SU-DHL-6 (cell line): ENCODE results near the gene CELSR1.

Experiments used
- H2AFZ ChIP-seq: fragments of 200-600 bp; sonication (generic); 2 replicates; pipeline ENCODE4 v1.6.1; 2014; ENCODE audit warnings: low read depth, mild to moderate bottlenecking, moderate library complexity, mixed read lengths, antibody characterized with exemption, low read length; ENCODE audit not compliant: severe bottlenecking
- H3F3A ChIP-seq: fragments of 200-600 bp; shearing (Covaris generic); 2 replicates; pipeline ENCODE4 v1.6.0; 2016; ENCODE audit warnings: antibody characterized with exemption, mild to moderate bottlenecking; ENCODE audit not compliant: insufficient read depth
- H3K27ac ChIP-seq: fragments of 200-600 bp; sonication (generic); 2 replicates; pipeline ENCODE4 v1.5.1; 2016; ENCODE audit warnings: low read depth, mild to moderate bottlenecking, low read length, moderate library complexity, mixed read lengths
- H3K27me3 ChIP-seq: fragments of 200-600 bp; sonication (generic), shearing (Covaris generic); 2 replicates; pipeline ENCODE4 v1.6.0; 2014; ENCODE audit warnings: mild to moderate bottlenecking, low read length
- H3K36me3 ChIP-seq: fragments of 200-600 bp; sonication (generic); 2 replicates; pipeline ENCODE4 v1.6.1; 2014; ENCODE audit warnings: mild to moderate bottlenecking, low read length, mixed read lengths
- H3K4me2 ChIP-seq: fragments of 300-600, 200-600 bp; shearing (Covaris generic), sonication (generic); 2 replicates; pipeline ENCODE4 v1.6.0; 2014; ENCODE audit warnings: low read length, low read depth, mild to moderate bottlenecking; ENCODE audit not compliant: poor library complexity, severe bottlenecking
- H3K4me3 ChIP-seq: fragments of 200-600 bp; sonication (generic); 2 replicates; pipeline ENCODE4 v1.5.1; 2014; ENCODE audit warnings: antibody characterized with exemption, low read length, mild to moderate bottlenecking, mixed read lengths; ENCODE audit not compliant: insufficient read depth, poor library complexity, severe bottlenecking
- H3K79me2 ChIP-seq: fragments of 200-600 bp; sonication (generic); 2 replicates; pipeline ENCODE4 v1.6.1; 2014; ENCODE audit warnings: mild to moderate bottlenecking, low read length, moderate library complexity; ENCODE audit not compliant: insufficient read depth
- H3K9ac ChIP-seq: fragments of 200-600 bp; sonication (generic); 2 replicates; pipeline ENCODE4 v1.7.0; 2014; ENCODE audit warnings: mild to moderate bottlenecking, low read length
- H3K9me2 ChIP-seq: fragments of 200-600 bp; sonication (generic); replicated peaks from 2 replicates; pipeline ENCODE4 v1.6.1; 2014; ENCODE audit warnings: low read length; ENCODE audit not compliant: insufficient read depth
- H3K9me3 ChIP-seq: fragments of 200-600 bp; sonication (generic); 2 replicates; pipeline ENCODE4 v1.6.1; 2014; ENCODE audit warnings: low read length, mixed read lengths; ENCODE audit not compliant: insufficient read depth
- H4K20me1 ChIP-seq: fragments of 200-600 bp; sonication (generic); 2 replicates; pipeline ENCODE4 v1.6.1; 2014; ENCODE audit warnings: low read depth, mild to moderate bottlenecking, antibody characterized with exemption, low read length, moderate library complexity, mixed read lengths
- CTCF ChIP-seq: fragments of 200-600 bp; sonication (generic); IDR thresholded peaks from one replicate; pipeline ENCODE4 v1.5.1; 2017; ENCODE audit warnings: antibody characterized with exemption, mild to moderate bottlenecking, low read length, moderate library complexity; ENCODE audit not compliant: insufficient read depth, poor library complexity, severe bottlenecking
- EZH2phosphoT487 ChIP-seq: fragments of 200-600 bp; sonication (generic), shearing (Covaris generic); conservative IDR thresholded peaks from 2 replicates; pipeline ENCODE4 v1.6.1; 2018; ENCODE audit warnings: mild to moderate bottlenecking, antibody characterized with exemption, low read length, moderate library complexity, mixed read lengths

The CELSR1 gene

DNA sequence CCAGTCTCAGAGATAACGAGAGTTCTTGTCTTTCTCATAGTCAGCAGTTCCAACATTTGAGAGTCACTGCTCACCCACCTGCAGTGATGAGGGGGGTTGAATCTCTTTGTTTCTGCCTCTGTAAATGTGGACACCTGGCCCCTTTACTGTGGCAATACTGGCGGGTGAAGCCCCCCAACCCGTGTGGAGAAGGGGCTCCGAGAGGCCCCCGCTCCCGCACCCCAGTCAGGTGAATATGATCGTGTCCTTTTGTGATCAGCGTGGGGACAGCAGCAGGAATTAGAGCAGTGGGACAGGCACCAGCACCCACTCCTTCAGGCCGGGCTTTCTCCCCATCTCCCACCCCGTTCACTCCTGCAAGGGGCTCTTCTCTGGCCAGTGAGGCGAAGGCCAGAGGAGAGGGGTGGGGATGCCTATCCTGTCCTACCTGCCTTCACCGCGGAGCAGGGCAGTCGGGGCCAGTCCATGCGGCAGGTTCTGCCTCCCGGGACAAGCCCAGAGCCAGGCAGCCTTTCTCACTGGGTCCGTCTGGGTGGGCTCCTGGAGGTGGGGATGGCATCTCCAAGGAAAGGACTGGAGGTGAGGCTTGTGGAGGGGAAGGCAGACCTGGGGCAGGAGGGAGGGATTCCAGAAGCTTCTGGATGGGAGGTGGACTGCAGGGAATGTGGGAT lies 12.7 kb upstream of the CELSR1 start:
- Histone ChIP-seq H3K9ac (no peak overlapping the region), H3F3A (no peaks in the 10 kb centered on the region), H3K27ac (no peak overlapping the region), H3K4me3 (no peak overlapping the region), H3K79me2 (no peaks in the 10 kb centered on the region), H3K9me2 (no peaks in the 10 kb centered on the region), H3K9me3 (0 out of 2 replicates have a peak, but pooled peaks cover 5% of the 10 kb centered on the region), H3K4me2 (no peak overlapping the region), H4K20me1 (no peaks in the 10 kb centered on the region), H2AFZ (no peak overlapping the region), H3K36me3 (no peaks in the 10 kb centered on the region), H3K27me3 (no peaks in the 10 kb centered on the region)
- TF ChIP-seq CTCF (no peak), EZH2phosphoT487 (no peak)

GRCh38 chr22:46549563-46549840 lies 12.1 kb upstream of the CELSR1 start:
- no peak overlapping the region for H2AFZ ChIP-seq
- TF ChIP-seq EZH2phosphoT487 (no peak), CTCF (no peak)
- H3K4me3 ChIP-seq: no peak overlapping the region
- H3K4me2 ChIP-seq: no peak overlapping the region
- H3K27me3 ChIP-seq: no peaks in the 10 kb centered on the region
- no peak overlapping the region for H3K27ac ChIP-seq
- H4K20me1 ChIP-seq: no peaks in the 10 kb centered on the region
- no peaks in the 10 kb centered on the region for H3K9me2 ChIP-seq
- H3F3A ChIP-seq: no peaks in the 10 kb centered on the region
- H3K9me3 ChIP-seq: 0 out of 2 replicates have a peak, but pooled peaks cover 5% of the 10 kb centered on the region
- no peaks in the 10 kb centered on the region for H3K36me3 ChIP-seq
- no peaks in the 10 kb centered on the region for H3K79me2 ChIP-seq
- H3K9ac ChIP-seq: no peak overlapping the region

DNA sequence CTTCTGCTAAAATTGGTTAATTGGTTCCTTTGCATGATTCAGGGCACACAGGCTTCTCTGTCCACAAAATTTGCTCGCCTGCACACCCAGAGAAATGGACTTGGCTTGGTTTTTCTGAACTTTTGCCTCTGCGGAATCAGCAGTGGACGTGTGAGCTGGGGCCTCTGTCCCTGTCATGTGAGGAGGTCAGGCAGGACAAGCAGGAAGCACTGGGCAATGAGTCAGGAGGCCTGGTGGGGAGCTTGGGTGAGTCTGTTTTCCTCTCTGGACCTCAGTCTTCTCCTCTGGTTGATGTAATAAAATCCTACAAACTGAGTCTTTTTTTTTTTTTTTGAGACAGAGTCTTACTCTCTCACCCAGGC lies 10.4 kb upstream of the CELSR1 start:
- Histone ChIP-seq H3K9ac (no peak overlapping the region), H3K4me3 (no peak overlapping the region), H2AFZ (no peak overlapping the region), H3K4me2 (no peak overlapping the region), H3K36me3 (no peaks in the 10 kb centered on the region), H3K27ac (no peak overlapping the region), H4K20me1 (no peaks in the 10 kb centered on the region), H3F3A (no peaks in the 10 kb centered on the region), H3K79me2 (no peaks in the 10 kb centered on the region), H3K9me2 (no peaks in the 10 kb centered on the region), H3K9me3 (no peaks in the 10 kb centered on the region), H3K27me3 (no peaks in the 10 kb centered on the region)
- TF ChIP-seq CTCF (no peak), EZH2phosphoT487 (no peak)
